ENCODE measurements around the gene OR5K1.

Gene OR5K1

DNA sequence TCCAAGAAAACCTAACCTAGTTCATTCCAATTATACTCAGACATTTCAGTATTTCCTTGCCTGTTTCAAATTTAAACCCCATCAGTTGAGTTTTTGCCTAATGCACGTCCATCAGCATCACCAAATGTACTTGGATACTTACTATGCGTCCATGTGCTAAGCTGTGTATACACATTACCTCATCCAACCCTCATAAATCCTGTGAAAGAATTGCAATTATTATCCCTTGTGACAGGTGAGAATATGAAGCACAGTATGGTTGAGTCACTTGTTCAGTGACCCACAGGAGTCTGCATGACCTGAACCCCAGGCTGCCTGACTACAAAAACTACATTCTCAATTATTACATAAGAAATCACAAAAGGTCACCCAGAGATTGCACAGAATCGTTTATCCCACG lies 37.0 kb downstream of the OR5K1 start:
- no peak overlapping the region for H3K9ac ChIP-seq
- no peaks in the 10 kb centered on the region for H3K79me2 ChIP-seq
- no peaks in the 10 kb centered on the region for H3K9me3 ChIP-seq (ENCODE audit: control insufficient read depth, low read length)
- no peak overlapping the region for H3K4me3 ChIP-seq (ENCODE audit: low read depth, low read length)
- H3K4me1 ChIP-seq, result no peaks in the 10 kb centered on the region
- TF ChIP-seq, protein P1, sequence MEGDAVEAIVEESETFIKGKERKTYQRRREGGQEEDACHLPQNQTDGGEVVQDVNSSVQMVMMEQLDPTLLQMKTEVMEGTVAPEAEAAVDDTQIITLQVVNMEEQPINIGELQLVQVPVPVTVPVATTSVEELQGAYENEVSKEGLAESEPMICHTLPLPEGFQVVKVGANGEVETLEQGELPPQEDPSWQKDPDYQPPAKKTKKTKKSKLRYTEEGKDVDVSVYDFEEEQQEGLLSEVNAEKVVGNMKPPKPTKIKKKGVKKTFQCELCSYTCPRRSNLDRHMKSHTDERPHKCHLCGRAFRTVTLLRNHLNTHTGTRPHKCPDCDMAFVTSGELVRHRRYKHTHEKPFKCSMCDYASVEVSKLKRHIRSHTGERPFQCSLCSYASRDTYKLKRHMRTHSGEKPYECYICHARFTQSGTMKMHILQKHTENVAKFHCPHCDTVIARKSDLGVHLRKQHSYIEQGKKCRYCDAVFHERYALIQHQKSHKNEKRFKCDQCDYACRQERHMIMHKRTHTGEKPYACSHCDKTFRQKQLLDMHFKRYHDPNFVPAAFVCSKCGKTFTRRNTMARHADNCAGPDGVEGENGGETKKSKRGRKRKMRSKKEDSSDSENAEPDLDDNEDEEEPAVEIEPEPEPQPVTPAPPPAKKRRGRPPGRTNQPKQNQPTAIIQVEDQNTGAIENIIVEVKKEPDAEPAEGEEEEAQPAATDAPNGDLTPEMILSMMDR (IDR thresholded peaks at IDR 0.05), result no peak
- H3K27me3 ChIP-seq (ENCODE audit: control insufficient read depth, insufficient read depth, low read length), result no peaks in the 10 kb centered on the region
- no peak overlapping the region for H3K4me2 ChIP-seq (ENCODE audit: low read length)
- H3K36me3 ChIP-seq (ENCODE audit: control insufficient read depth, insufficient read depth, low read length), result no peaks in the 10 kb centered on the region
- H3K27ac ChIP-seq, result no peak overlapping the region
- H2AFZ ChIP-seq, result no peak overlapping the region

GRCh38 chr3:98501270-98501669 lies 38.3 kb downstream of the OR5K1 start:
- no peaks in the 10 kb centered on the region for H3K27me3 ChIP-seq (ENCODE audit: control insufficient read depth, insufficient read depth, low read length)
- H3K36me3 ChIP-seq (ENCODE audit: control insufficient read depth, insufficient read depth, low read length), result no peaks in the 10 kb centered on the region
- no peaks in the 10 kb centered on the region for H3K79me2 ChIP-seq
- H2AFZ ChIP-seq, result no peak overlapping the region
- no peaks in the 10 kb centered on the region for H3K4me1 ChIP-seq
- no peak overlapping the region for H3K9ac ChIP-seq
- H3K27ac ChIP-seq, result no peak overlapping the region
- TF ChIP-seq, protein P1 (IDR thresholded peaks at IDR 0.05), result no peak
- H3K9me3 ChIP-seq (ENCODE audit: control insufficient read depth, low read length), result no peaks in the 10 kb centered on the region
- no peak overlapping the region for H3K4me3 ChIP-seq (ENCODE audit: low read depth, low read length)
- H3K4me2 ChIP-seq (ENCODE audit: low read length), result no peak overlapping the region

DNA sequence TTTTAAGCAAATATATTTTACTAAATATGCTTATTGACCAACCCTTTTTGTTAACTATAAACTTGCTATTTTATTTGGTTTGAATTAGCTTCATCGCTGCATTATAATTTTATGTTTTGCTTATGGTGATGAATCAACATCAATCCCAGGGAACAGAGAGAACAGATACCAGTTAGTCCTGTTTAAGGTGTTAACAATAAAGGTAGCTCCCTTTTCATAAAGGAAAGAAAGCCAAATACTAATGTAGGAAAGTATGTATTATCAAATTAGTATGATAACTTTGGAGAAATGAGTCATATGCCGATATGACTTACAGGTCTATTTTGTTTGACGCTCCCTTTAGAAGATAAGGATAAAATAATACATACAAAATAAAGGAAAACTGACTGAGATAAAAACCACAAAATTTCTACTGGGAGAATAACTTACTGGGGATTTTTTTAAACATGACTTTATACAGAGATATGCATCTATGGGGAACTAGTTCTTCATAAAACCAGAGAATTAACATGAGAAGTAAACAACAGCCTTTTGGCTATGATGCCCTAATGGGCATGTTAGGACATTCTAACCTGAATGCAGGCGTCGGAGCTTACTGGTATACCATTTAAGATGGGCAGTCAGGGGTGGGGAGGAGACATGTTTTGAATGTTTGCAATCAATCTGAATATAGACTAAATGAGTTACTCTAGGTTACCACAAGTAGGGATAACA lies 39.0 kb downstream of the OR5K1 start:
- H3K36me3 ChIP-seq (ENCODE audit: control insufficient read depth, insufficient read depth, low read length), result no peaks in the 10 kb centered on the region
- no peaks in the 10 kb centered on the region for H3K79me2 ChIP-seq
- H3K27me3 ChIP-seq (ENCODE audit: control insufficient read depth, insufficient read depth, low read length), result no peaks in the 10 kb centered on the region
- no peak overlapping the region for H2AFZ ChIP-seq
- H3K4me1 ChIP-seq, result no peaks in the 10 kb centered on the region
- H3K9me3 ChIP-seq (ENCODE audit: control insufficient read depth, low read length), result no peaks in the 10 kb centered on the region
- no peak overlapping the region for H3K27ac ChIP-seq
- H3K4me3 ChIP-seq (ENCODE audit: low read depth, low read length), result no peak overlapping the region
- H3K4me2 ChIP-seq (ENCODE audit: low read length), result no peak overlapping the region
- TF ChIP-seq, protein P1 (IDR thresholded peaks at IDR 0.05), result no peak
- H3K9ac ChIP-seq, result no peak overlapping the region

DNA sequence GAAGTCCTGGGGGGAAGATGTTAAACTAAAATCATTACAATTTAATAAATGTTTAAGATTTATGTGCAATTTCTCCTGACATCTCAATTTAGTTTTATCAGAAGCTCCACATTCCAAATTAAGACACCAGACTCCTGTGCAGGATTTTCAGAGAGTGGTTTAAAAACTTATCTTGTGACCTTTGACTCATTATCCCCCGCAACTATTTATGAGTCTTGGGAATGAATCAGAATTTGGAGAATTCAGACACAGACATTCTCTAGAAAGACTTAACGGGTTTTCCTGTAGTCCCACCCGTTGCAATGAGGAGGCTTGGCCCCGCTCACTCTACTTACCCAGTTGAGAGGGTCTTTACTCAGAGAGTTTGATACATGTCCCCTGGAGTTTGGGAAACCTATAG lies 41.5 kb downstream of the OR5K1 start:
- no peak overlapping the region for H2AFZ ChIP-seq
- no peak overlapping the region for H3K9ac ChIP-seq
- TF ChIP-seq, protein P1 (IDR thresholded peaks at IDR 0.05), result no peak
- H3K4me3 ChIP-seq (ENCODE audit: low read depth, low read length), result no peak overlapping the region
- no peaks in the 10 kb centered on the region for H3K79me2 ChIP-seq
- H3K36me3 ChIP-seq (ENCODE audit: control insufficient read depth, insufficient read depth, low read length), result no peaks in the 10 kb centered on the region
- no peak overlapping the region for H3K4me2 ChIP-seq (ENCODE audit: low read length)
- no peaks in the 10 kb centered on the region for H3K4me1 ChIP-seq
- no peak overlapping the region for H3K27ac ChIP-seq
- no peaks in the 10 kb centered on the region for H3K27me3 ChIP-seq (ENCODE audit: control insufficient read depth, insufficient read depth, low read length)
- H3K9me3 ChIP-seq (ENCODE audit: control insufficient read depth, low read length), result no peaks in the 10 kb centered on the region

DNA sequence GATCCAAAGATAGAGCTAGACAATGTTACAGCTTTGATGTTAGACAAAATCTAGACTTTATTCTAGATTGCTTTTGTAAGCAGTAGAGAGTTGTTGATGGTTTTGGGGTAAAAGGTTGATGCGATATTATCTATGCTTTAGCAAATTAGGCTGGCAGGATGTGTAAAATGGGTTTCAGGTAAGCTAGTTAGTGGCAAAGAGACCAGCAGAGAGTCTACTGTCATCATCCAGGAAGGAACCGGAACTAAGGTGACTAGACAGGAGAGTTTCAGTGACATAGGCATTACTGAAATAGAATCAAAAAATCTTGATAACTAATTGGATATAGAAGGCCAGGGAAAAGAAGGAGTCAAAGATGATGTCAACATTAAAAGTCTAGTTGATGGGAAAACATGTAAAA lies 45.6 kb downstream of the OR5K1 start:
- no peaks in the 10 kb centered on the region for H3K4me1 ChIP-seq
- no peaks in the 10 kb centered on the region for H3K9me3 ChIP-seq (ENCODE audit: control insufficient read depth, low read length)
- H3K4me2 ChIP-seq (ENCODE audit: low read length), result no peak overlapping the region
- H3K4me3 ChIP-seq (ENCODE audit: low read depth, low read length), result no peak overlapping the region
- no peak overlapping the region for H3K27ac ChIP-seq
- TF ChIP-seq, protein P1 (IDR thresholded peaks at IDR 0.05), result no peak
- no peak overlapping the region for H3K9ac ChIP-seq
- H3K36me3 ChIP-seq (ENCODE audit: control insufficient read depth, insufficient read depth, low read length), result no peaks in the 10 kb centered on the region
- H2AFZ ChIP-seq, result no peak overlapping the region
- no peaks in the 10 kb centered on the region for H3K79me2 ChIP-seq
- no peaks in the 10 kb centered on the region for H3K27me3 ChIP-seq (ENCODE audit: control insufficient read depth, insufficient read depth, low read length)
